HEK293 (cell line): ENCODE results near the gene SPO11.

Experiments
- CTCF ChIA-PET: fragments of 350-600 bp; formaldehyde crosslinking; extraction: SDS; loops from one replicate; lab custom pipeline; 2021; ENCODE audit warnings: antibody characterized with exemption; lab: Yijun Ruan, JAX
- POLR2A ChIA-PET: fragments of 300-600 bp; formaldehyde crosslinking; extraction: SDS; loops from one replicate; lab custom pipeline; 2020; ENCODE audit warnings: antibody characterized with exemption, inconsistent platforms; lab: Yijun Ruan, JAX
- H3K27ac ChIP-seq: fragments of 200-500 bp; sonication (Bioruptor generic); 2 replicates; pipeline ENCODE4 v1.5.1; 2014; ENCODE audit warnings: low read depth, low read length, control low read depth, inconsistent platforms; ENCODE audit errors: extremely low read depth
- H3K36me3 ChIP-seq, 2 experiments: fragments of 200-500 bp in 1 of 2; sonication (Bioruptor generic) in 1 of 2; 1 replicate in 1 of 2; 2 replicates in 1 of 2; pipeline ENCODE4 v1.5.1; 2014 to 2017; ENCODE audit warnings: inconsistent platforms in 2 of 2, low read length in 2 of 2; ENCODE audit not compliant: control insufficient read depth in 2 of 2, insufficient read depth in 1 of 2
- H3K4me1 ChIP-seq: fragments of 200-500 bp; sonication (Bioruptor generic); 2 replicates; pipeline ENCODE4 v1.5.1; 2014; ENCODE audit warnings: mild to moderate bottlenecking, low read length, inconsistent platforms; ENCODE audit not compliant: control insufficient read depth, insufficient read depth
- H3K4me3 ChIP-seq: 2 replicates; pipeline ENCODE4 v1.5.1; 2011; ENCODE audit warnings: low read depth, mild to moderate bottlenecking, control low read depth, low read length, moderate library complexity
- H3K9me3 ChIP-seq: fragments of 200-500 bp; sonication (Bioruptor generic); 2 replicates; pipeline ENCODE4 v1.5.1; 2014; ENCODE audit warnings: low read depth, low read length, inconsistent platforms; ENCODE audit not compliant: control insufficient read depth, insufficient read depth
- GLI2 ChIP-seq: fragments of 450-650 bp; formaldehyde crosslinking; IDR thresholded peaks from 2 replicates; pipeline ENCODE4; 2017; ENCODE audit warnings: missing biosample characterization, missing genetic modification characterization, low read depth, borderline replicate concordance
- PRDM1 ChIP-seq: fragments of 450-650 bp; formaldehyde crosslinking; IDR thresholded peaks from 2 replicates; pipeline ENCODE4; 2016; ENCODE audit warnings: missing biosample characterization, missing genetic modification characterization
- SP7 ChIP-seq: fragments of 450-650 bp; formaldehyde crosslinking; IDR thresholded peaks from 2 replicates; pipeline ENCODE4 v1.5.1; 2016; ENCODE audit warnings: missing biosample characterization, missing genetic modification characterization
- ZBTB7A ChIP-seq: fragments of 450-650 bp; formaldehyde crosslinking; IDR thresholded peaks from 2 replicates; pipeline ENCODE4 v1.5.1; 2016; ENCODE audit warnings: low read depth, missing biosample characterization, missing genetic modification characterization
- ZFHX2 ChIP-seq: fragments of 450-650 bp; formaldehyde crosslinking; conservative IDR thresholded peaks from 2 replicates; pipeline ENCODE4 v1.5.1; 2016; ENCODE audit warnings: missing biosample characterization, missing genetic modification characterization
- ZIC2 ChIP-seq: fragments of 450-650 bp; formaldehyde crosslinking; IDR thresholded peaks from 2 replicates; pipeline ENCODE4 v1.5.1; 2016; ENCODE audit warnings: missing biosample characterization, missing genetic modification characterization
- ZNF221 ChIP-seq: fragments of 450-650 bp; formaldehyde crosslinking; IDR thresholded peaks from 2 replicates; pipeline ENCODE4 v1.5.1; 2017; ENCODE audit warnings: missing biosample characterization, missing genetic modification characterization, borderline replicate concordance
- ZNF239 ChIP-seq: fragments of 450-650 bp; formaldehyde crosslinking; IDR thresholded peaks from 2 replicates; pipeline ENCODE4 v1.5.1; 2016; ENCODE audit warnings: missing biosample characterization, missing genetic modification characterization
- ZNF501 ChIP-seq: fragments of 450-650 bp; formaldehyde crosslinking; IDR thresholded peaks from 2 replicates; pipeline ENCODE4 v1.5.1; 2016; ENCODE audit warnings: missing biosample characterization, missing genetic modification characterization
- ZNF521 ChIP-seq: fragments of 450-650 bp; formaldehyde crosslinking; IDR thresholded peaks from 2 replicates; pipeline ENCODE4 v1.5.1; 2017; ENCODE audit warnings: missing biosample characterization, mild to moderate bottlenecking, missing genetic modification characterization
- ZNF621 ChIP-seq: fragments of 450-650 bp; formaldehyde crosslinking; IDR thresholded peaks from 2 replicates; pipeline ENCODE4 v1.5.1; 2017; ENCODE audit warnings: missing biosample characterization, missing genetic modification characterization
- ZNF624 ChIP-seq: fragments of 450-650 bp; formaldehyde crosslinking; IDR thresholded peaks from 2 replicates; pipeline ENCODE4 v1.5.1; 2017; ENCODE audit warnings: missing biosample characterization, missing genetic modification characterization
- ZNF658 ChIP-seq: fragments of 450-650 bp; formaldehyde crosslinking; IDR thresholded peaks from 2 replicates; pipeline ENCODE4; 2016; ENCODE audit warnings: missing biosample characterization, missing genetic modification characterization
- ZNF664 ChIP-seq: fragments of 450-650 bp; formaldehyde crosslinking; IDR thresholded peaks from 2 replicates; pipeline ENCODE4 v1.5.1; 2016; ENCODE audit warnings: missing biosample characterization, missing genetic modification characterization
- ZNF677 ChIP-seq: fragments of 450-650 bp; IDR thresholded peaks from 2 replicates; pipeline ENCODE4 v1.5.0; 2018; ENCODE audit warnings: missing biosample characterization, mild to moderate bottlenecking, missing genetic modification characterization, moderate library complexity
- ZNF776 ChIP-seq: fragments of 450-650 bp; formaldehyde crosslinking; IDR thresholded peaks from 2 replicates; pipeline ENCODE4 v1.5.0; 2017; ENCODE audit warnings: missing biosample characterization, missing genetic modification characterization, borderline replicate concordance
- ZNF777 ChIP-seq: fragments of 450-650 bp; formaldehyde crosslinking; IDR thresholded peaks from 2 replicates; pipeline ENCODE4 v1.5.1; 2017; ENCODE audit warnings: missing biosample characterization, missing genetic modification characterization, borderline replicate concordance
- TF ChIP-seq, protein P1 (sequence below): fragments of 450-650 bp; formaldehyde crosslinking; IDR thresholded peaks from 2 replicates; pipeline ENCODE4 v1.5.1; 2017; ENCODE audit warnings: missing biosample characterization, missing genetic modification characterization
- TF ChIP-seq, protein P2 (sequence below): fragments of 450-650 bp; formaldehyde crosslinking; IDR thresholded peaks from 2 replicates; pipeline ENCODE4 v1.5.1; 2016; ENCODE audit warnings: missing biosample characterization, missing genetic modification characterization
- TF ChIP-seq, protein P3 (sequence below): fragments of 450-650 bp; formaldehyde crosslinking; IDR thresholded peaks from 2 replicates; pipeline ENCODE4 v1.5.1; 2016; ENCODE audit warnings: missing biosample characterization, missing genetic modification characterization
- TF ChIP-seq, protein P4 (sequence below): fragments of 450-650 bp; formaldehyde crosslinking; IDR thresholded peaks from 2 replicates; pipeline ENCODE4 v1.5.1; 2017; ENCODE audit warnings: missing biosample characterization, missing genetic modification characterization

Gene SPO11

GRCh38 chr20:57323034-57323433, 6.6 kb upstream of the SPO11 start (continued):
- TF ChIP-seq GLI2 (no peak), ZFHX2 (tag by site-specific recombination) (no peak)

DNA sequence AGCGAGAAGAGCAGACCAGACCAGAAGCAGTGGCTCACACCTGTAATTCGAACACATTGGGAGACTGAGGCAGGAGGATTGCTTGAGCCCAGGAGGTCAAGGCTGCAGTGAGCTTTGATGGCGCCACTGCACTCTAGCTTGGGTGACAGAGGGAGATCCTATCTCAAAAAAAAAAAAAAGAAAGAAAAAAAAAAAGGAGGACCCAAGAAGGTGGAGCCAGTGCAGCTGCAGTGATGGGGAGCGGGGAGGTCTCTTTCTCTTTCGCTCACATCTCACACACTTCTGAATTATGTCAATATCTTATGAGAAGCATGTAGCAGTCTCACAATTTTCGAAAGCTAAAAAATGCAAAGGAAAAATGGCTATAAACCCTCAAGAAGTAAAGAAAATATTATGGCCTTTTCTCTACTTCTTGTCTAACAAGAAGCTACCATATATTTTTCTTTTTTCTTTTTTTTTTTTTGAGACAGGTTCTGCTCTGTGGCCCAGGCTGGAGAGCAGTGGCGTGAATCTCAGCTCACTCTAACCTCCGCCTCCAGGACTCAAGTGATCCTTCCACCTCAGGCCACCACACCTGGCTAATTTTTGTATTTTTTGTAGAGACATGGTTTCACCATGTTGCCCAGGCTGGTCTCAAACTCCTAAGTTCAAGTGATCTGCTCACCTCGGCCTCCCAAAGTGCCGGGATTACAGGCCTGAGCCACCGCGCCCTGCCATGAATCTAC, 3.8 kb upstream of the SPO11 start:
- no peaks in the 10 kb centered on the region for H3K9me3 ChIP-seq
- H3K36me3 ChIP-seq = no peaks in the 10 kb centered on the region
- ChIA-PET POLR2A (interaction anchor here (0.7 kb wide), 1 partner anchor 279 kb away, joined by 3 read pairs; no protein-coding TSS in a partner anchor), CTCF (interaction anchor here (0.7 kb wide), 1 partner anchor 288 kb away, joined by 3 read pairs; no protein-coding TSS in a partner anchor)
- H3K4me3 ChIP-seq = no peak overlapping the region
- no peak overlapping the region for H3K27ac ChIP-seq
- TF ChIP-seq ZNF239 (tag by site-specific recombination) = no peak
- TF ChIP-seq ZBTB7A (tag by site-specific recombination) = no peak
- TF ChIP-seq ZNF221 = no peak
- TF ChIP-seq ZNF501 (tag by site-specific recombination) = no peak
- no peak for TF ChIP-seq GLI2
- no peak for TF ChIP-seq ZNF677 (tag by site-specific recombination)
- no peak for TF ChIP-seq ZNF776
- no peaks in the 10 kb centered on the region for H3K4me1 ChIP-seq

DNA sequence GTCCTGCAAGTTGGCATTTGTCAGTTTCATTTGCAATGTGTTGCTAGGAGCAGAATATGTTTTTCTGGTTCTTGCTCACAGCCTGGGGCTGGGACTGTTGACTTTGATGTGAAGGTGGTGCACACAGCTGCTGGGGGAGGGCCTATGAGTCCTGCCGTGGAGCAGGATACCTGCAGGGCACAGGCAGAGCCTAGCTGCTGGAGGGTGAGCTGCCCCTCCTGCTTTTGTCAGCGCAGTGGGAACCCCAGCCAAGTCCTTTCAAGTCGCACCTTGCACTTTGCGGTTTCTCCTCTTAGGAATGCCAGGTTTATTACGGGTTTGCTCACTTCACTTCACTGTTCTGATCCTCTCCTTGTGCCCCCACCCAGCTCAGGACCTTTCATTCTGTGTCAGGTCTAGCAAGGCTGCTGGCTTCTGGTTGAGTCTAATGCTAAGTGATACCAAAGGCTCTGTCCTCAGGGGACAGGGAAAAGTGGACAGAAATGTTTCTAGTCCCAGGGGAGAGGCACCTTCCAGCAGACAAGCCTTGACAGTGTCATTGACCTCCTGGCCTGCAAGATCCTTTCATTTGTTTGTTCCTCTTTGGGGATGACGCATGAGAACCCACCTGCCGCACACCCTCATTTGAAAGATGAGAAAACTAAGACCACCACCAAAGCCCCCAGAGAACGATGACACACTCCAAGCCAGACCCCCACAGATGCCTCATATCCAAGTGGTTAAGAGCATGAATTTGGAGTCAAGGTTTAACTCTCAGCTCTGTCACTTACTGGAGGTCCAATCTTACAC, 2.7 kb upstream of the SPO11 start:
- TF ChIP-seq ZNF777 (no peak), ZNF621 (tag by site-specific recombination) (no peak), ZNF658 (no peak), ZNF624 (tag by site-specific recombination) (no peak), PRDM1 (tag by site-specific recombination) (peak; percentile 43; the same call in 1 of the 2 replicates), ZNF664 (tag by site-specific recombination) (no peak), ZNF521 (no peak), SP7 (peak; percentile 56), ZIC2 (peak; percentile 86)
- TF ChIP-seq, protein P1, sequence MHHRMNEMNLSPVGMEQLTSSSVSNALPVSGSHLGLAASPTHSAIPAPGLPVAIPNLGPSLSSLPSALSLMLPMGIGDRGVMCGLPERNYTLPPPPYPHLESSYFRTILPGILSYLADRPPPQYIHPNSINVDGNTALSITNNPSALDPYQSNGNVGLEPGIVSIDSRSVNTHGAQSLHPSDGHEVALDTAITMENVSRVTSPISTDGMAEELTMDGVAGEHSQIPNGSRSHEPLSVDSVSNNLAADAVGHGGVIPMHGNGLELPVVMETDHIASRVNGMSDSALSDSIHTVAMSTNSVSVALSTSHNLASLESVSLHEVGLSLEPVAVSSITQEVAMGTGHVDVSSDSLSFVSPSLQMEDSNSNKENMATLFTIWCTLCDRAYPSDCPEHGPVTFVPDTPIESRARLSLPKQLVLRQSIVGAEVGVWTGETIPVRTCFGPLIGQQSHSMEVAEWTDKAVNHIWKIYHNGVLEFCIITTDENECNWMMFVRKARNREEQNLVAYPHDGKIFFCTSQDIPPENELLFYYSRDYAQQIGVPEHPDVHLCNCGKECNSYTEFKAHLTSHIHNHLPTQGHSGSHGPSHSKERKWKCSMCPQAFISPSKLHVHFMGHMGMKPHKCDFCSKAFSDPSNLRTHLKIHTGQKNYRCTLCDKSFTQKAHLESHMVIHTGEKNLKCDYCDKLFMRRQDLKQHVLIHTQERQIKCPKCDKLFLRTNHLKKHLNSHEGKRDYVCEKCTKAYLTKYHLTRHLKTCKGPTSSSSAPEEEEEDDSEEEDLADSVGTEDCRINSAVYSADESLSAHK (tag by site-specific recombination) = no peak
- TF ChIP-seq, protein P2, sequence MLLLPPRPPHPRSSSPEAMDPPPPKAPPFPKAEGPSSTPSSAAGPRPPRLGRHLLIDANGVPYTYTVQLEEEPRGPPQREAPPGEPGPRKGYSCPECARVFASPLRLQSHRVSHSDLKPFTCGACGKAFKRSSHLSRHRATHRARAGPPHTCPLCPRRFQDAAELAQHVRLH = no peak
- TF ChIP-seq, protein P3, sequence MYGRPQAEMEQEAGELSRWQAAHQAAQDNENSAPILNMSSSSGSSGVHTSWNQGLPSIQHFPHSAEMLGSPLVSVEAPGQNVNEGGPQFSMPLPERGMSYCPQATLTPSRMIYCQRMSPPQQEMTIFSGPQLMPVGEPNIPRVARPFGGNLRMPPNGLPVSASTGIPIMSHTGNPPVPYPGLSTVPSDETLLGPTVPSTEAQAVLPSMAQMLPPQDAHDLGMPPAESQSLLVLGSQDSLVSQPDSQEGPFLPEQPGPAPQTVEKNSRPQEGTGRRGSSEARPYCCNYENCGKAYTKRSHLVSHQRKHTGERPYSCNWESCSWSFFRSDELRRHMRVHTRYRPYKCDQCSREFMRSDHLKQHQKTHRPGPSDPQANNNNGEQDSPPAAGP = 0 out of 2 replicates have a peak, but pooled peaks have one; percentile 38
- TF ChIP-seq, protein P4, sequence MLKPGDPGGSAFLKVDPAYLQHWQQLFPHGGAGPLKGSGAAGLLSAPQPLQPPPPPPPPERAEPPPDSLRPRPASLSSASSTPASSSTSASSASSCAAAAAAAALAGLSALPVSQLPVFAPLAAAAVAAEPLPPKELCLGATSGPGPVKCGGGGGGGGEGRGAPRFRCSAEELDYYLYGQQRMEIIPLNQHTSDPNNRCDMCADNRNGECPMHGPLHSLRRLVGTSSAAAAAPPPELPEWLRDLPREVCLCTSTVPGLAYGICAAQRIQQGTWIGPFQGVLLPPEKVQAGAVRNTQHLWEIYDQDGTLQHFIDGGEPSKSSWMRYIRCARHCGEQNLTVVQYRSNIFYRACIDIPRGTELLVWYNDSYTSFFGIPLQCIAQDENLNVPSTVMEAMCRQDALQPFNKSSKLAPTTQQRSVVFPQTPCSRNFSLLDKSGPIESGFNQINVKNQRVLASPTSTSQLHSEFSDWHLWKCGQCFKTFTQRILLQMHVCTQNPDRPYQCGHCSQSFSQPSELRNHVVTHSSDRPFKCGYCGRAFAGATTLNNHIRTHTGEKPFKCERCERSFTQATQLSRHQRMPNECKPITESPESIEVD = no peak
- H3K9me3 ChIP-seq = no peaks in the 10 kb centered on the region
- no peak overlapping the region for H3K4me3 ChIP-seq
- ChIA-PET CTCF (interaction anchor here (0.7 kb wide), 1 partner anchor 289 kb away, joined by 3 read pairs; no protein-coding TSS in a partner anchor), POLR2A (no interaction called here)
- H3K36me3 ChIP-seq = no peaks in the 10 kb centered on the region
- no peaks in the 10 kb centered on the region for H3K4me1 ChIP-seq
- H3K27ac ChIP-seq = no peak overlapping the region
